SK-N-SH treated with all-trans-retinoic acid at 6 μM for 48 hours (cell line): ENCODE measurements around the gene TYK2.
"Not testable (repeated sequence)": the region's sequence is repeated elsewhere in the genome, so short reads cannot be mapped to it uniquely, and the experiment has no call there.

ENCODE experiments used
- ARNTL ChIP-seq: fragments of 450-650 bp; formaldehyde crosslinking; IDR thresholded peaks from 2 replicates; pipeline ENCODE4 v1.5.0; 2020; ENCODE audit warnings: low read depth, mild to moderate bottlenecking, moderate library complexity, borderline replicate concordance
- BACH2 ChIP-seq: fragments of 250-450 bp; sonication (Bioruptor Pico); IDR thresholded peaks from 2 replicates; pipeline ENCODE4 v1.9.0; 2021; ENCODE audit warnings: mild to moderate bottlenecking, borderline replicate concordance
- ZNF565 ChIP-seq: fragments of 450-650 bp; formaldehyde crosslinking; conservative IDR thresholded peaks from 2 replicates; pipeline ENCODE4 v1.5.0; 2020; ENCODE audit warnings: low read depth, mild to moderate bottlenecking, moderate library complexity
- ZNF70 ChIP-seq: fragments of 450-650 bp; formaldehyde crosslinking; IDR thresholded peaks from 2 replicates; pipeline ENCODE4 v1.5.0; 2020; ENCODE audit warnings: mild to moderate bottlenecking, moderate library complexity
- TF ChIP-seq, protein P1 (sequence below): fragments of 250-450 bp; sonication (Bioruptor Pico); IDR thresholded peaks from 2 replicates; pipeline ENCODE4 v1.8.0; 2020; ENCODE audit warnings: mild to moderate bottlenecking, moderate library complexity, borderline replicate concordance

DNA sequence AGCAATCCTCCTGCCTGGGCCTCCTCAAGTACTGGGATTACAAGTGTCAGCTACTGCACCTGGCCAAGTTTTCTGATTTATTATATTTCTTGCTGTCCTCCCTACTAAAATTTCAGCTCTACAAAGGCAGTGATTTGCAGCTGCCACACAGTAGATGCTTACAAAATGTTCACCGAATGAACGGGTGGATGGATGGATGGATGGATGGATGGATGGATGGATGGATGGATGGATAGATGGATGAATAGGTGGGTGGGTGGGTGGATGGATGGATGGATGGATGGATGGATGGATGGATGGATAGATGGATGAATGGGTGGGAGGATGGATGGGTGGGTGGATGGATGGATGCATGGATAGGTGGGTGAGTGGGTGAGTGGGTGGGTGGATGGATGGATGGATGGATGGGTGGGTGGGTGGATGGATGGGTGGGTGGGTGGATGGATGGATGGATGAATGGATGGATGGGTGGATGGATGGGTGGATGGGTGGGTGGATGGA is 3.2 kb downstream of the TYK2 start:
- TF ChIP-seq, protein P1, sequence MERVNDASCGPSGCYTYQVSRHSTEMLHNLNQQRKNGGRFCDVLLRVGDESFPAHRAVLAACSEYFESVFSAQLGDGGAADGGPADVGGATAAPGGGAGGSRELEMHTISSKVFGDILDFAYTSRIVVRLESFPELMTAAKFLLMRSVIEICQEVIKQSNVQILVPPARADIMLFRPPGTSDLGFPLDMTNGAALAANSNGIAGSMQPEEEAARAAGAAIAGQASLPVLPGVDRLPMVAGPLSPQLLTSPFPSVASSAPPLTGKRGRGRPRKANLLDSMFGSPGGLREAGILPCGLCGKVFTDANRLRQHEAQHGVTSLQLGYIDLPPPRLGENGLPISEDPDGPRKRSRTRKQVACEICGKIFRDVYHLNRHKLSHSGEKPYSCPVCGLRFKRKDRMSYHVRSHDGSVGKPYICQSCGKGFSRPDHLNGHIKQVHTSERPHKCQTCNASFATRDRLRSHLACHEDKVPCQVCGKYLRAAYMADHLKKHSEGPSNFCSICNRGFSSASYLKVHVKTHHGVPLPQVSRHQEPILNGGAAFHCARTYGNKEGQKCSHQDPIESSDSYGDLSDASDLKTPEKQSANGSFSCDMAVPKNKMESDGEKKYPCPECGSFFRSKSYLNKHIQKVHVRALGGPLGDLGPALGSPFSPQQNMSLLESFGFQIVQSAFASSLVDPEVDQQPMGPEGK (CRISPR knock-in tag), result not testable (repeated sequence)
- TF ChIP-seq ZNF565 (CRISPR knock-in tag); ARNTL (CRISPR knock-in tag); ZNF70; BACH2 (CRISPR knock-in tag): not testable (repeated sequence)
